ENCODE data around the gene SPDEF. TPM values are rescaled to one million over a fixed set of nuclear protein-coding genes. Genes with fewer than 3 reads are reported as not detected.

SPDEF gene
- total and polyA plus RNA-seq, 2 of the 13 experiments (the other 11 are each of a cell fraction or from before 2014, with no cell fraction given): not detected

- peak; percentile 55; the same call in 1 of the 2 replicates for TF ChIP-seq ZNF614 (CRISPR knock-in tag; IDR thresholded peaks at IDR 0.05; ENCODE audit: borderline replicate concordance)
- peak; percentile 27; the same call in 1 of the 2 replicates for TF ChIP-seq SOX5 (CRISPR knock-in tag; IDR thresholded peaks at IDR 0.05; ENCODE audit: borderline replicate concordance)
- peak; percentile 24; the same call in 1 of the 2 replicates for TF ChIP-seq MAFG (CRISPR knock-in tag; IDR thresholded peaks at IDR 0.05)
- 0 out of 2 replicates have a peak, but pooled peaks have one; percentile 33 for TF ChIP-seq ZNF12 (CRISPR knock-in tag; IDR thresholded peaks at IDR 0.05)
- peak; percentile 50; the same call in 1 of the 2 replicates for TF ChIP-seq MIXL1 (CRISPR knock-in tag; IDR thresholded peaks at IDR 0.05)
- TF ChIP-seq ZNF335 (CRISPR knock-in tag; IDR thresholded peaks at IDR 0.05): 0 out of 2 replicates have a peak, but pooled peaks have one; percentile 57
- peak; percentile 79 for TF ChIP-seq KDM3A (CRISPR knock-in tag; IDR thresholded peaks at IDR 0.05; ENCODE audit: low read depth)
- TF ChIP-seq SSRP1 (CRISPR knock-in tag; IDR thresholded peaks at IDR 0.05): no peak
- TF ChIP-seq ZNF10 (CRISPR knock-in tag; IDR thresholded peaks at IDR 0.05; ENCODE audit: borderline replicate concordance, low read depth): no peak
- TF ChIP-seq MED13 (CRISPR knock-in tag; IDR thresholded peaks at IDR 0.05): no peak
- no peak for TF ChIP-seq ZNF629 (CRISPR knock-in tag; conservative IDR thresholded peaks at IDR 0.05)
- no peak for TF ChIP-seq PRDM4 (CRISPR knock-in tag; IDR thresholded peaks at IDR 0.05; ENCODE audit: borderline replicate concordance)
- peak; percentile 82 for TF ChIP-seq MAX (IDR thresholded peaks at IDR 0.05)
- no peak for TF ChIP-seq BATF2 (CRISPR knock-in tag; IDR thresholded peaks at IDR 0.05)
- peak; percentile 80 for TF ChIP-seq ATF2 (CRISPR knock-in tag; IDR thresholded peaks at IDR 0.05)
- peak; percentile 50; the same call in 1 of the 2 replicates for TF ChIP-seq YEATS2 (CRISPR knock-in tag; IDR thresholded peaks at IDR 0.05; ENCODE audit: borderline replicate concordance)
- TF ChIP-seq ZNF710 (CRISPR knock-in tag; IDR thresholded peaks at IDR 0.05; ENCODE audit: borderline replicate concordance): 0 out of 2 replicates have a peak, but pooled peaks have one; percentile 58
- peak; percentile 44; the same call in 1 of the 2 replicates for TF ChIP-seq CBFB (CRISPR knock-in tag; IDR thresholded peaks at IDR 0.05)
- peak; percentile 83; the same call in 1 of the 2 replicates for TF ChIP-seq ZBTB38 (CRISPR knock-in tag; IDR thresholded peaks at IDR 0.05)
- peak; percentile 28; the same call in 1 of the 2 replicates for TF ChIP-seq HIC2 (CRISPR knock-in tag; IDR thresholded peaks at IDR 0.05; ENCODE audit: low read depth)
- peak; percentile 39; the same call in 1 of the 2 replicates for TF ChIP-seq MED1 (CRISPR knock-in tag; IDR thresholded peaks at IDR 0.05)
- TF ChIP-seq SP2 (CRISPR knock-in tag; IDR thresholded peaks at IDR 0.05): peak; percentile 52
Measured at GRCh38 chr6:34526992-34527728, 29.0 kb downstream of the SPDEF start (continued).

Measured in HepG2 (cell line).